Measurements from ENCODE around the gene FAM83B.
A peak's percentile ranks its signal among the peaks of the same experiment; 100 is the strongest.
"Not testable (repeated sequence)": the region's sequence is repeated elsewhere in the genome, so short reads cannot be mapped to it uniquely, and the experiment has no call there.

FAM83B gene
- 0 to 0.20 (median 0.03) reads per million in 18 experiments for total RNA-seq

GRCh38 chr6:54846243-54846856, at the start of gene FAM83B:
FAM83B (plus strand) TSS chr6:54846771; CDS start chr6:54870247, 23,476 bp downstream.
- no peak for DNase-seq

GRCh38 chr6:54796918-54797317, 49.7 kb upstream of the FAM83B start:
- DNase-seq: not testable (repeated sequence)

- no peak for DNase-seq
Measured at GRCh38 chr6:54800050-54800600, 46.4 kb upstream of the FAM83B start.

GRCh38 chr6:54801244-54801643, 45.3 kb upstream of the FAM83B start:
- no peak for DNase-seq

- DNase-seq: no peak
Measured at GRCh38 chr6:54801669-54802068, 44.9 kb upstream of the FAM83B start.

- no peak for DNase-seq
Measured at GRCh38 chr6:54802775-54803634, 43.6 kb upstream of the FAM83B start.

- no peak for DNase-seq
Measured at GRCh38 chr6:54805077-54805476, 41.5 kb upstream of the FAM83B start.

GRCh38 chr6:54810147-54810546, 36.4 kb upstream of the FAM83B start:
- no peak for DNase-seq

GRCh38 chr6:54813892-54814291, 32.7 kb upstream of the FAM83B start:
- DNase-seq: no peak

- DNase-seq: no peak
Measured at GRCh38 chr6:54817236-54817635, 29.3 kb upstream of the FAM83B start.

- no peak for DNase-seq
Measured at GRCh38 chr6:54817834-54818233, 28.7 kb upstream of the FAM83B start.

- DNase-seq: not testable (repeated sequence)
Measured at GRCh38 chr6:54824225-54824624, 22.3 kb upstream of the FAM83B start.

- DNase-seq: no peak
Measured at GRCh38 chr6:54827010-54827409, 19.6 kb upstream of the FAM83B start.

- no peak for DNase-seq
Measured at GRCh38 chr6:54830216-54830615, 16.4 kb upstream of the FAM83B start.

GRCh38 chr6:54835176-54835575, 11.4 kb upstream of the FAM83B start:
- no peak for DNase-seq

- DNase-seq: peak in 1 of 2 donors; percentile 3
Measured at GRCh38 chr6:54846857-54847674, 495 bp downstream of the FAM83B start.

- DNase-seq: no peak
Measured at GRCh38 chr6:54847799-54848597, 1.4 kb downstream of the FAM83B start.

- no peak for DNase-seq
Measured at GRCh38 chr6:54850114-54850513, 3.5 kb downstream of the FAM83B start.

- DNase-seq: no peak
Measured at GRCh38 chr6:54856129-54856528, 9.6 kb downstream of the FAM83B start.

- DNase-seq: no peak
Measured at GRCh38 chr6:54860132-54860531, 13.6 kb downstream of the FAM83B start.

- DNase-seq: no peak
Measured at GRCh38 chr6:54860739-54861138, 14.2 kb downstream of the FAM83B start.
